ENCODE measurements around the gene UNC93A.
"Not testable (repeated sequence)": the region's sequence is repeated elsewhere in the genome, so short reads cannot be mapped to it uniquely, and the experiment has no call there.

Gene UNC93A

GRCh38 chr6:167290786-167291622, at the start of gene UNC93A:
Gene UNC93A (plus strand): TSS chr6:167291315. CDS start chr6:167291490, 175 bp downstream.
- no peak for TF ChIP-seq CTCF (IDR thresholded peaks at IDR 0.05; ENCODE audit: low read length, missing control alignments)
- no peak within 1 kb of the TSS for H3K4me3 ChIP-seq (replicated peaks; ENCODE audit: low read depth, low read length)
- DNase-seq (ENCODE audit: low read depth): no peak

- not testable (repeated sequence) for H3K4me3 ChIP-seq (replicated peaks; ENCODE audit: low read depth, low read length)
- DNase-seq (ENCODE audit: low read depth): peak; percentile 39
Observed at GRCh38 chr6:167241321-167242134, 49.6 kb upstream of the UNC93A start.

GRCh38 chr6:167242135-167242506, 49.0 kb upstream of the UNC93A start:
- H3K4me3 ChIP-seq (replicated peaks; ENCODE audit: low read depth, low read length); DNase-seq (ENCODE audit: low read depth): not testable (repeated sequence)

GRCh38 chr6:167242511-167243051, 48.5 kb upstream of the UNC93A start:
- DNase-seq (ENCODE audit: low read depth); H3K4me3 ChIP-seq (replicated peaks; ENCODE audit: low read depth, low read length): not testable (repeated sequence)

GRCh38 chr6:167244064-167244960, 46.8 kb upstream of the UNC93A start:
- no peak overlapping the region for H3K4me3 ChIP-seq (replicated peaks; ENCODE audit: low read depth, low read length)
- no peak for DNase-seq (ENCODE audit: low read depth)
- no peak for TF ChIP-seq CTCF (IDR thresholded peaks at IDR 0.05; ENCODE audit: low read length, missing control alignments)

GRCh38 chr6:167244991-167245390, 46.1 kb upstream of the UNC93A start:
- H3K4me3 ChIP-seq (replicated peaks; ENCODE audit: low read depth, low read length): no peak overlapping the region
- TF ChIP-seq CTCF (IDR thresholded peaks at IDR 0.05; ENCODE audit: low read length, missing control alignments): no peak
- DNase-seq (ENCODE audit: low read depth): no peak

- no peak for DNase-seq (ENCODE audit: low read depth)
- no peak for TF ChIP-seq CTCF (IDR thresholded peaks at IDR 0.05; ENCODE audit: low read length, missing control alignments)
- H3K4me3 ChIP-seq (replicated peaks; ENCODE audit: low read depth, low read length): no peak overlapping the region
Observed at GRCh38 chr6:167245591-167245990, 45.5 kb upstream of the UNC93A start.
